Panc1 (cell line): ENCODE results near the gene CRKL. TPM values are rescaled to one million over a fixed set of nuclear protein-coding genes. Genes with fewer than 3 reads are reported as not detected.

Experiments
- ATAC-seq: fragments of 200-7000 bp; cut with Tn5 transposase; 2 replicates; pipeline ENCODE4 v1.9.1; 2020; ENCODE audit warnings: mild to moderate bottlenecking, moderate library complexity
- BruUV-seq: library from RNA; stranded (reverse); fragments of 400-500 nt; replicated peaks from 2 replicates; lab custom pipeline; 2021; lab: Mats Ljungman, UMichigan
- CTCF ChIA-PET: fragments of 300-600 bp; sonication (Branson Sonifier 250); formaldehyde crosslinking; loops from one replicate; lab custom pipeline; 2022; ENCODE audit warnings: antibody characterized with exemption; lab: Charles Lee
- POLR2A ChIA-PET: fragments of 300-600 bp; sonication (Branson Sonifier 250); formaldehyde crosslinking; loops from one replicate; lab custom pipeline; 2022; ENCODE audit warnings: antibody characterized with exemption; lab: Charles Lee
- DNase-seq: peaks from one replicate; pipeline ENCODE4 v3.0.0-alpha.2; 2010; ENCODE audit warnings: low read depth, low spot score
- H3K27ac ChIP-seq: 2 replicates; pipeline ENCODE4 v1.5.1; 2011; ENCODE audit warnings: mild to moderate bottlenecking, low read length, inconsistent platforms
- H3K27me3 ChIP-seq: fragments of 200-500 bp; sonication (Bioruptor generic); 2 replicates; pipeline ENCODE4 v1.6.0; 2014; ENCODE audit warnings: low read length, inconsistent platforms; ENCODE audit not compliant: control insufficient read depth, insufficient read depth
- H3K36me3 ChIP-seq: fragments of 200-500 bp; sonication (Bioruptor generic); 2 replicates; pipeline ENCODE4 v1.5.1; 2014; ENCODE audit warnings: inconsistent platforms, mild to moderate bottlenecking, low read length, moderate library complexity; ENCODE audit not compliant: control insufficient read depth, insufficient read depth
- H3K4me1 ChIP-seq: 2 replicates; pipeline ENCODE4 v1.5.1; 2011; ENCODE audit warnings: inconsistent platforms, mild to moderate bottlenecking, low read length, moderate library complexity; ENCODE audit not compliant: control insufficient read depth, insufficient read depth
- H3K4me3 ChIP-seq, 2 experiments: 2 replicates each; pipeline ENCODE4 v1.5.1; 2011 to 2012; ENCODE audit warnings: low read depth in 2 of 2, low read length in 2 of 2, mild to moderate bottlenecking in 2 of 2, inconsistent platforms in 1 of 2, moderate library complexity in 1 of 2
- H3K9me3 ChIP-seq: fragments of 200-500 bp; sonication (Bioruptor generic); 2 replicates; pipeline ENCODE4 v1.5.1; 2014; ENCODE audit warnings: low read depth, mild to moderate bottlenecking, inconsistent platforms, low read length, moderate library complexity; ENCODE audit not compliant: control insufficient read depth, insufficient read depth
- POLR2AphosphoS5 ChIP-seq: IDR thresholded peaks from 2 replicates; pipeline ENCODE4 v1.6.1; 2012; ENCODE audit warnings: mild to moderate bottlenecking, low read depth, low read length, moderate library complexity
- SIN3A ChIP-seq: IDR thresholded peaks from 2 replicates; pipeline ENCODE4 v1.6.1; 2012; ENCODE audit warnings: low read depth, mild to moderate bottlenecking, low read length, moderate library complexity, borderline replicate concordance; ENCODE audit not compliant: insufficient read depth
- TCF7L2 ChIP-seq: IDR thresholded peaks from 2 replicates; pipeline ENCODE4 v1.6.1; 2011; ENCODE audit warnings: mild to moderate bottlenecking, low read depth, low read length, inconsistent platforms
- in situ Hi-C: cut with HindIII; loops from 2 replicates; pipeline ENCODE4 v1.10.0; 2016; ENCODE audit warnings: low sequenced_read_pairs, low pct_unique_long_range_greater_than_20kb
- intact Hi-C: fragments of 100-400 bp; cut with micrococcal nuclease; formaldehyde crosslinking; loops from one replicate; pipeline ENCODE4 v1.10.0; 2022; ENCODE audit not compliant: unreplicated experiment
- total RNA-seq: library from RNA; stranded (reverse); gene quantifications from one replicate; pipeline ENCODE4 v1.2.1, GENCODE V29; 2021; ENCODE audit not compliant: unreplicated experiment
- TF ChIP-seq, protein P1 (sequence below), 2 experiments: IDR thresholded peaks; 2 replicates each; pipeline ENCODE4 v1.6.1; 2011 to 2012; ENCODE audit warnings: low read depth in 2 of 2, control low read depth in 1 of 2, low read length in 1 of 2, mild to moderate bottlenecking in 1 of 2, moderate library complexity in 1 of 2; ENCODE audit not compliant: insufficient read depth in 1 of 2
- TF ChIP-seq, protein P2 (sequence below): fragments of 450-650 bp; IDR thresholded peaks from 2 replicates; pipeline ENCODE4 v1.5.1; 2017; ENCODE audit warnings: mild to moderate bottlenecking

Gene CRKL
- total RNA-seq, 1 experiment from 2014 or later: 59.4 TPM

DNA sequence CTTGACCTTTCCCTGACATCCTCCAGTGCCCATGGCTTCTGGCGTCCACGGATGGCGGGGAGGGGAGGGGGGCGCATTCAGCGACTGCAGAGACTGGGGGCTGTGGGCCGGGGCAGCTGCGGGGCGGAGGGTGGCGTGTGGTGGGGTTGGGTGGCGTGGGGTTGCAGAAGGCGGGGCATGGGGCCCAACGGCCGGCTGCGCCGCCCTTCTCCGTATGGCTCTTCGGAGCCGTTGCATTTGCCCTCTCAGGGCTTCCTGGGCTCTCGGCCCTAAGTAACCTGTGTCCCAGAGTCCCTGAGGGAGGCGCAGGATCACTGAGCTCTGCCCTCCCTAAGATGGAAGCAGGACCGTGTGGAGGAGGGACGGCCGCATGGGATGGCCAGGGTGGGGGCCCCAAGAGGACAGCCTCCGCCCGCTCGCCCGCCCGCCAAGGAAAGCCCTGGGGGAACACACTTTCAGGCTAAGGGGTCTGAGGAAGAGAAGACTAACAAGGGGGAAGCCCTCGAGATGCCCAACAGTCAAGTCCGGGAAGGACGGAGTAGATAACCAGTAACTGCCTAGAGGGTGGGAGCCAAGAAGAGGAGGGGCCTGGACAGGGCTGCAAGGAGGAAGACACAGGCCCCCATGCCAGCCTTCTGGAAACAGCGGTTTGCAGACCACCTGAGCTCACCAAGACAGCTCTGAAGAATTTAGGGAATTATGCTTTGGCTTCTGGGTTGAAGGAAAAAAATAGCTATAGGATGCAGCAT lies 40.6 kb downstream of the CRKL start:
- Histone ChIP-seq H3K4me1 (peaks cover 21% of the 10 kb centered on the region), H3K4me3 (peak overlapping the region; percentile 67 to 85), H3K27me3 (no peaks in the 10 kb centered on the region), H3K27ac (peak overlapping the region; percentile 90), H3K9me3 (no peaks in the 10 kb centered on the region), H3K36me3 (no peaks in the 10 kb centered on the region; the same call in none of the 2 replicates)
- no peak for TF ChIP-seq TCF7L2
- TF ChIP-seq POLR2AphosphoS5: peak; percentile 8; the same call in 1 of the 2 replicates
- TF ChIP-seq, protein P1, sequence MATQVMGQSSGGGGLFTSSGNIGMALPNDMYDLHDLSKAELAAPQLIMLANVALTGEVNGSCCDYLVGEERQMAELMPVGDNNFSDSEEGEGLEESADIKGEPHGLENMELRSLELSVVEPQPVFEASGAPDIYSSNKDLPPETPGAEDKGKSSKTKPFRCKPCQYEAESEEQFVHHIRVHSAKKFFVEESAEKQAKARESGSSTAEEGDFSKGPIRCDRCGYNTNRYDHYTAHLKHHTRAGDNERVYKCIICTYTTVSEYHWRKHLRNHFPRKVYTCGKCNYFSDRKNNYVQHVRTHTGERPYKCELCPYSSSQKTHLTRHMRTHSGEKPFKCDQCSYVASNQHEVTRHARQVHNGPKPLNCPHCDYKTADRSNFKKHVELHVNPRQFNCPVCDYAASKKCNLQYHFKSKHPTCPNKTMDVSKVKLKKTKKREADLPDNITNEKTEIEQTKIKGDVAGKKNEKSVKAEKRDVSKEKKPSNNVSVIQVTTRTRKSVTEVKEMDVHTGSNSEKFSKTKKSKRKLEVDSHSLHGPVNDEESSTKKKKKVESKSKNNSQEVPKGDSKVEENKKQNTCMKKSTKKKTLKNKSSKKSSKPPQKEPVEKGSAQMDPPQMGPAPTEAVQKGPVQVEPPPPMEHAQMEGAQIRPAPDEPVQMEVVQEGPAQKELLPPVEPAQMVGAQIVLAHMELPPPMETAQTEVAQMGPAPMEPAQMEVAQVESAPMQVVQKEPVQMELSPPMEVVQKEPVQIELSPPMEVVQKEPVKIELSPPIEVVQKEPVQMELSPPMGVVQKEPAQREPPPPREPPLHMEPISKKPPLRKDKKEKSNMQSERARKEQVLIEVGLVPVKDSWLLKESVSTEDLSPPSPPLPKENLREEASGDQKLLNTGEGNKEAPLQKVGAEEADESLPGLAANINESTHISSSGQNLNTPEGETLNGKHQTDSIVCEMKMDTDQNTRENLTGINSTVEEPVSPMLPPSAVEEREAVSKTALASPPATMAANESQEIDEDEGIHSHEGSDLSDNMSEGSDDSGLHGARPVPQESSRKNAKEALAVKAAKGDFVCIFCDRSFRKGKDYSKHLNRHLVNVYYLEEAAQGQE (IDR thresholded peaks at IDR 0.05; ENCODE audit: insufficient read depth in 1 of 2, low read depth in 2 of 2, low read length in 1 of 2): no peak
- TSS peak; percentile 81 for BruUV-seq
- DNase-seq: no peak
- in situ Hi-C loops (no loop called here), intact Hi-C loops (no loop called here)
- ChIA-PET POLR2A (interaction anchor here (0.5 to 1.2 kb wide), 4 partner anchors 15 to 81 kb away, joined by 3 to 4 read pairs (median 4); partner anchors contain the start of gene CRKL), CTCF (interaction anchor here (0.7 to 1.0 kb wide), 2 partner anchors 40 to 72 kb away, joined by 6 to 15 read pairs; no protein-coding TSS in a partner anchor)
- peak; percentile 84 for ATAC-seq

DNA sequence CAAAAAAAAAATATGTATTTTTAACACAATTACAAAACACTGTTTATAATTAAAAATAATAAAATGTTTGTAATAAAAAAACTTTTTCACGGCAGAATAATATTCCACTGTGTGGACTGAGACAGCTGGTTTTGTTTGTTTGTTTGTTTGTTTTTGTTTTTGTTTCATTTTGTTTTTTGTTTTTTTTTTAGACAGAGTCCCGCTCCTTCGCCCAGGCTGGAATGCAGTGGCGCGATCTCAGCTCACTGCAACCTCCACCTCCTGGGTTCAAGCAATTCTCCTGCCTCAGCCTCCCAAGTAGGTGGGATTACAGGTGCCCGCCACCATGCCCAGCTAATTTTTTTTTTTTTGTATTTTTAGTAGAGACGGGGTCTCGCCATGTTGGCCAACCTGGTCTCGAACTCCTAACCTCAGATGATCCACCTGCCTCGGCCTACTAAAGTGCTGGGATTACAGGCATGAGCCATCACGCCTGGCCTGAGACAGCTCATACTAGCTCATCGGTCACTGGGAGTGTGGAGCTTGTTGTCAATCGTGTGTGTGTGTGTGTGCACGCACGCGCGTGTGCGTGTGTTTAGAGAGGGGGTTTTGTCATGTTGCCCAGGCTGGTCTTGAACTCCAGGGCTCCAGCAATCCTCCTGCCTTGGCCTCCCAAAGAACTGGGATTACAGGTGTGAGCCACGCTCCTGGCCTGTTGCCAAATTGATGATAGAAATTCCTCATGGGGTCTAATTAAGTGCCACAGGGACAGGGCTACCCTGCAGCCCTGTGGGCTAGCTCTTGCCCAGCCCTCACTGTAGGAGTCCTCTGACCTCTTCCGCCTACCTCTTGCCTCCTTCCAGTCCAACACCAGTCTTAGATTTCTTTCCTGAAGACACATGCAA lies 42.6 kb downstream of the CRKL start:
- Histone ChIP-seq H3K27ac (no peak overlapping the region), H3K9me3 (no peaks in the 10 kb centered on the region), H3K27me3 (no peaks in the 10 kb centered on the region), H3K36me3 (no peaks in the 10 kb centered on the region; the same call in 1 of the 2 replicates), H3K4me1 (peaks cover 9% of the 10 kb centered on the region), H3K4me3 (no peak overlapping the region)
- intact Hi-C loops (no loop called here), in situ Hi-C loops (no loop called here)
- ChIA-PET POLR2A (interaction anchor here (0.5 kb wide), 1 partner anchor 22 kb away, joined by 6 read pairs; no protein-coding TSS in a partner anchor), CTCF (no interaction called here)
- no TSS peak for BruUV-seq
- TF ChIP-seq POLR2AphosphoS5: no peak
- TF ChIP-seq SIN3A: no peak
- TF ChIP-seq, protein P2, sequence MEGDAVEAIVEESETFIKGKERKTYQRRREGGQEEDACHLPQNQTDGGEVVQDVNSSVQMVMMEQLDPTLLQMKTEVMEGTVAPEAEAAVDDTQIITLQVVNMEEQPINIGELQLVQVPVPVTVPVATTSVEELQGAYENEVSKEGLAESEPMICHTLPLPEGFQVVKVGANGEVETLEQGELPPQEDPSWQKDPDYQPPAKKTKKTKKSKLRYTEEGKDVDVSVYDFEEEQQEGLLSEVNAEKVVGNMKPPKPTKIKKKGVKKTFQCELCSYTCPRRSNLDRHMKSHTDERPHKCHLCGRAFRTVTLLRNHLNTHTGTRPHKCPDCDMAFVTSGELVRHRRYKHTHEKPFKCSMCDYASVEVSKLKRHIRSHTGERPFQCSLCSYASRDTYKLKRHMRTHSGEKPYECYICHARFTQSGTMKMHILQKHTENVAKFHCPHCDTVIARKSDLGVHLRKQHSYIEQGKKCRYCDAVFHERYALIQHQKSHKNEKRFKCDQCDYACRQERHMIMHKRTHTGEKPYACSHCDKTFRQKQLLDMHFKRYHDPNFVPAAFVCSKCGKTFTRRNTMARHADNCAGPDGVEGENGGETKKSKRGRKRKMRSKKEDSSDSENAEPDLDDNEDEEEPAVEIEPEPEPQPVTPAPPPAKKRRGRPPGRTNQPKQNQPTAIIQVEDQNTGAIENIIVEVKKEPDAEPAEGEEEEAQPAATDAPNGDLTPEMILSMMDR: no peak
- TF ChIP-seq, protein P1 (IDR thresholded peaks at IDR 0.05; ENCODE audit: insufficient read depth in 1 of 2, low read depth in 2 of 2, low read length in 1 of 2): no peak
- no peak for TF ChIP-seq TCF7L2
- ATAC-seq (no peak), DNase-seq (no peak)
